GM12874 (cell line): ENCODE data around the gene NXPE1.

Experiments used
- CTCF ChIP-seq: IDR thresholded peaks from 2 replicates; pipeline ENCODE4 v1.5.1; 2011; ENCODE audit warnings: low read depth, mild to moderate bottlenecking, control low read depth, low read length, moderate library complexity; ENCODE audit not compliant: insufficient read depth

The NXPE1 gene

GRCh38 chr11:114553642-114554041 lies 6.0 kb downstream of the NXPE1 start:
- TF ChIP-seq CTCF: no peak

DNA sequence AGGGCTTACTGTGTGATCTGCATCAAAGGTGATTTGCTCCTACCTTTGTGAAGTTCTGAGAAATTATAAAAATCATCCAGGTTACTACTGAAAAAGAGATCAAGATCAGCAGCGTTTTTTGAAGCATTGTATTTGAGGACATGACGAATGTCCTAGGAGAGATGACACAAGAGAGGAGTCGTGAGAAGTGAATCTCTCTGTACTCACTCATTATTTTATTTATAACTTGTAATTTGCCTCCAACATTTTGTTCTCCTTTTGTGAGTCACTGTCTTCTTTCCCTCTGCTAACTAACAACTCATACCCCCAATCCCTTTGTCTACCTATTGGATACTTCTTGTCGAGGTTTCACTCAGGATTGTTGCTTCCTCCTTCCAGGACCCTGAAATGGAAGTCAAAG lies 8.6 kb downstream of the NXPE1 start:
- TF ChIP-seq CTCF: no peak

DNA sequence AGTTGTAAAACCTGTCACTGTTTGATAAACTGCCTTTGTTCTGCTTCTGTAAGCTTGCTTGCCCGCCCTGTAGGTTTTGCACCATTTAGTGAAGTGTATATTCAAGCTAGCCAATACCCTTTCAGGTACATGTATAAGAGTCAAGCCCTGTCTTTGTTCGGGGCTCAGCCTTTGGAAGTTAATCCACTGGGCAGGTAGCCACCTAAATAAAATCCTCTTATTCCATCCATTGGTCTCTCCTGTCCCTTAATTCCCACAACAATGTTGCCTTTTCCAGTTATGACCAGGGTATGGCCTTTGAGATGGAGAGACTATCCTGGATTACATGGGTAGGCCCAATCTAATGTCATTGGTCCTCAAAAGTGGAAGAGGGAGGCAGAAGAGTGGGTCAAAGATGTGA lies 34.0 kb downstream of the NXPE1 start:
- TF ChIP-seq CTCF: no peak

- no peak for TF ChIP-seq CTCF
Measured at GRCh38 chr11:114524122-114524521, 35.6 kb downstream of the NXPE1 start.

GRCh38 chr11:114522818-114523217 lies 36.9 kb downstream of the NXPE1 start:
- no peak for TF ChIP-seq CTCF

DNA sequence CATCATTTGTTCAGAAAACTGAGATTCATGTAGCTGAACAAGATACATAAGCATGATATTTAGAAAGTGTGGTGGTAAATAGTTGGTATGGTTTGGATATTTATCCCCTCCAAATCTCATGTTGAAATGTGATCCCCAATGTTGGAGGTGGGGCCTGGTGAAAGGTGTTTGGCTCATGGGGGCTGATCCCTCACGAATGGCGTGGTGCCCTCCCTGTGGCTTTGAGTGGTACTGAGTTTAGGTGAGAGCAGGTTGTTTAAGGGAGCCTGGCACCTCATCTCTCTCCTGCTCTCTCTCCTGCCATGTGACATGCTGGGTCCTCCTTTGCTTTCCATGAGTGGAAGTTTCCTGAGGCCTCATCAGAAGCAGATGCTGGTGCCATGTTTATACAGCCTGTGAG lies 48.1 kb downstream of the NXPE1 start:
- TF ChIP-seq CTCF: no peak

DNA sequence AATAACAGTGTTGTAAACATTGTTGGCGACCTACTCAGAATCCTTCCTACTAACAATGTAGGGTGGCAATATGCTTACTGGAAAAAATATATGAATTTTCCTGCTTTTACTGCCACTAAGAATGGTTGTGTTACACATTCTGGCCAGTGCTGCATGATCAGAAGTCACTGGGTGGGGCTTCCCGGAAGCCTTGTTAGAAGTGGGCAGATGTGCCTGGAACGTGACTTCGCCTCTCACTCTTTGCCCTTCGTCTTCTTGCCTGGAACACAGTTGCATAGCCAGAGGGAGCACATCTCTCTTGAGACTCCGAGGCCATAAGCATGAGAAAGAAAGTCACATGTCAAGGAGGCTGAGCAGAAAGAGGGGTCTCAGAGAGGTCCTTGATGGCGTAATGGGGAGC lies 48.6 kb downstream of the NXPE1 start:
- no peak for TF ChIP-seq CTCF

- no peak for TF ChIP-seq CTCF
Measured at GRCh38 chr11:114501901-114502300, 57.8 kb downstream of the NXPE1 start.
